Neural crest cell (in vitro differentiated cells): ENCODE measurements around the gene FBLIM1. TPM values are rescaled to one million over a fixed set of nuclear protein-coding genes. Genes with fewer than 3 reads are reported as not detected.

Experiments used
- DNase-seq: peaks from one replicate; pipeline ENCODE4 v3.0.0; 2021; ENCODE audit warnings: low read depth, mixed read lengths, low spot score
- H3K27ac Mint-ChIP-seq: one replicate; pipeline ENCODE4 v1.8.0; 2021; ENCODE audit warnings: mild to moderate bottlenecking, mixed read lengths; ENCODE audit not compliant: unreplicated experiment
- H3K27me3 Mint-ChIP-seq: 2 replicates; pipeline ENCODE4 v1.8.0; 2021; ENCODE audit warnings: low read depth, mild to moderate bottlenecking, mixed read lengths
- H3K36me3 Mint-ChIP-seq: 2 replicates; pipeline ENCODE4 v1.8.0; 2021; ENCODE audit warnings: low read depth, mild to moderate bottlenecking, mixed read lengths
- H3K4me1 Mint-ChIP-seq: 2 replicates; pipeline ENCODE4 v1.8.0; 2021; ENCODE audit warnings: mixed read lengths
- H3K4me3 Mint-ChIP-seq: one replicate; pipeline ENCODE4 v1.8.0; 2021; ENCODE audit warnings: mild to moderate bottlenecking, mixed read lengths
- H3K9me3 Mint-ChIP-seq: 2 replicates; pipeline ENCODE4 v1.8.0; 2021; ENCODE audit warnings: mixed read lengths
- CTCF ChIP-seq: fragments of 200-600 bp; sonication (generic); conservative IDR thresholded peaks from 2 replicates; pipeline ENCODE4 v1.5.0; 2021; ENCODE audit warnings: antibody characterized with exemption, mild to moderate bottlenecking
- total RNA-seq: library from RNA; stranded (reverse); gene quantifications from 2 replicates; pipeline ENCODE4 v1.2.1, GENCODE V29; 2021

FBLIM1 gene
- total RNA-seq, 1 donor from 2014 or later: 6.2 TPM

- Mint-ChIP-seq H3K27me3 (no peaks in the 10 kb centered on the region), H3K4me3 (no peak overlapping the region)
Measured at GRCh38 chr1:15767941-15768340, 9.3 kb downstream of the FBLIM1 start.

GRCh38 chr1:15768388-15768787, 9.8 kb downstream of the FBLIM1 start:
- Mint-ChIP-seq H3K9me3 (no peaks in the 10 kb centered on the region), H3K4me3 (no peak overlapping the region), H3K27ac (no peak overlapping the region), H3K36me3 (no peaks in the 10 kb centered on the region), H3K27me3 (no peaks in the 10 kb centered on the region), H3K4me1 (no peaks in the 10 kb centered on the region)
- no peak for DNase-seq
- TF ChIP-seq CTCF: no peak

More at GRCh38 chr1:15767941-15768340, 9.3 kb downstream of the FBLIM1 start:
- no peaks in the 10 kb centered on the region for H3K4me1 Mint-ChIP-seq
- H3K27ac Mint-ChIP-seq: no peak overlapping the region
- H3K36me3 Mint-ChIP-seq: no peaks in the 10 kb centered on the region
- TF ChIP-seq CTCF: no peak
- no peak for DNase-seq
- H3K9me3 Mint-ChIP-seq: no peaks in the 10 kb centered on the region

- no peak overlapping the region for H3K27ac Mint-ChIP-seq
- peaks cover 2% of the 10 kb centered on the region for H3K36me3 Mint-ChIP-seq
- DNase-seq: no peak
- TF ChIP-seq CTCF: no peak
- no peaks in the 10 kb centered on the region for H3K27me3 Mint-ChIP-seq
- H3K4me1 Mint-ChIP-seq: no peaks in the 10 kb centered on the region
- H3K4me3 Mint-ChIP-seq: no peak overlapping the region
- no peaks in the 10 kb centered on the region for H3K9me3 Mint-ChIP-seq
Measured at GRCh38 chr1:15770313-15770962, 11.8 kb downstream of the FBLIM1 start.

- DNase-seq: no peak
- Mint-ChIP-seq H3K4me1 (no peaks in the 10 kb centered on the region), H3K4me3 (no peak overlapping the region), H3K27ac (no peak overlapping the region), H3K27me3 (no peaks in the 10 kb centered on the region), H3K9me3 (no peaks in the 10 kb centered on the region), H3K36me3 (peaks cover 2% of the 10 kb centered on the region)
- TF ChIP-seq CTCF: no peak
Measured at GRCh38 chr1:15771836-15772515, 13.4 kb downstream of the FBLIM1 start.

GRCh38 chr1:15775706-15776105, 17.1 kb downstream of the FBLIM1 start:
- no peaks in the 10 kb centered on the region for H3K27me3 Mint-ChIP-seq
- no peak overlapping the region for H3K4me3 Mint-ChIP-seq
- H3K4me1 Mint-ChIP-seq: no peaks in the 10 kb centered on the region
- no peaks in the 10 kb centered on the region for H3K9me3 Mint-ChIP-seq
- no peak for TF ChIP-seq CTCF
- DNase-seq: no peak
- H3K27ac Mint-ChIP-seq: no peak overlapping the region
- H3K36me3 Mint-ChIP-seq: peaks cover 5% of the 10 kb centered on the region
